Stimulated activated CD8-positive, alpha-beta memory T cell treated with anti-CD3 and anti-CD28 coated beads, Interleukin-15, amount 100 ng/mL, for 1 hour (primary cell): ENCODE results near the gene SYCE1L.
"Not testable (repeated sequence)": the region's sequence is repeated elsewhere in the genome, so short reads cannot be mapped to it uniquely, and the experiment has no call there.

Experiments used
- DNase-seq: peaks from one replicate; pipeline ENCODE4 v3.0.0-alpha.2; 2020; ENCODE audit warnings: low read depth

SYCE1L gene

GRCh38 chr16:77197747-77198146 lies 1.5 kb upstream of the SYCE1L start:
- no peak for DNase-seq

GRCh38 chr16:77206533-77206932 lies 7.3 kb downstream of the SYCE1L start:
- DNase-seq = no peak

- DNase-seq = no peak
Observed at GRCh38 chr16:77207030-77207429, 7.8 kb downstream of the SYCE1L start.

GRCh38 chr16:77208382-77208781 lies 9.2 kb downstream of the SYCE1L start:
- DNase-seq = no peak

GRCh38 chr16:77211880-77212740 lies 12.9 kb downstream of the SYCE1L start:
- peak; percentile 50 for DNase-seq

GRCh38 chr16:77212741-77213541 lies 13.7 kb downstream of the SYCE1L start:
- peak; percentile 54 for DNase-seq

- DNase-seq = no peak
Observed at GRCh38 chr16:77213542-77214106, 14.4 kb downstream of the SYCE1L start.

- no peak for DNase-seq
Observed at GRCh38 chr16:77214411-77215138, 15.4 kb downstream of the SYCE1L start.

- DNase-seq = no peak
Observed at GRCh38 chr16:77219437-77219836, 20.2 kb downstream of the SYCE1L start.

- DNase-seq = no peak
Observed at GRCh38 chr16:77220427-77220826, 21.2 kb downstream of the SYCE1L start.

- DNase-seq = no peak
Observed at GRCh38 chr16:77221482-77221881, 22.3 kb downstream of the SYCE1L start.

GRCh38 chr16:77223184-77223583 lies 24.0 kb downstream of the SYCE1L start:
- DNase-seq = no peak

- DNase-seq = no peak
Observed at GRCh38 chr16:77225182-77225581, 26.0 kb downstream of the SYCE1L start.

- DNase-seq = no peak
Observed at GRCh38 chr16:77227745-77228144, 28.5 kb downstream of the SYCE1L start.

- no peak for DNase-seq
Observed at GRCh38 chr16:77231047-77231446, 31.8 kb downstream of the SYCE1L start.

GRCh38 chr16:77233799-77234519 lies 34.8 kb downstream of the SYCE1L start:
- DNase-seq = no peak

- DNase-seq = no peak
Observed at GRCh38 chr16:77234611-77235010, 35.4 kb downstream of the SYCE1L start.

- peak; percentile 78 for DNase-seq
Observed at GRCh38 chr16:77236063-77236511, 36.9 kb downstream of the SYCE1L start.

- no peak for DNase-seq
Observed at GRCh38 chr16:77238593-77238992, 39.4 kb downstream of the SYCE1L start.

GRCh38 chr16:77242471-77242870 lies 43.3 kb downstream of the SYCE1L start:
- DNase-seq = not testable (repeated sequence)

- no peak for DNase-seq
Observed at GRCh38 chr16:77246150-77246549, 46.9 kb downstream of the SYCE1L start.
